Measurements from ENCODE around the gene LSP1.
"Not testable (repeated sequence)": the region's sequence is repeated elsewhere in the genome, so short reads cannot be mapped to it uniquely, and the experiment has no call there.

The LSP1 gene

GRCh38 chr11:1879342-1879940 lies 26.6 kb downstream of the LSP1 start:
- no peak for DNase-seq

- no peak for DNase-seq
These were observed 27.2 kb downstream of the LSP1 start for GRCh38 chr11:1879941-1880720.

GRCh38 chr11:1880746-1881441 lies 28.0 kb downstream of the LSP1 start:
- DNase-seq: no peak

GRCh38 chr11:1881442-1882264 lies 28.8 kb downstream of the LSP1 start:
- DNase-seq: no peak

- DNase-seq: peak; percentile 88
These were observed 29.7 kb downstream of the LSP1 start for GRCh38 chr11:1882265-1883238.

- DNase-seq: no peak
These were observed 30.7 kb downstream of the LSP1 start for GRCh38 chr11:1883346-1884302.

- DNase-seq: no peak
These were observed 31.4 kb downstream of the LSP1 start for GRCh38 chr11:1884303-1884700.

- DNase-seq: not testable (repeated sequence)
These were observed 33.7 kb downstream of the LSP1 start for GRCh38 chr11:1886551-1886950.

GRCh38 chr11:1887451-1888346 lies 34.8 kb downstream of the LSP1 start:
- no peak for DNase-seq

- DNase-seq: no peak
These were observed 35.5 kb downstream of the LSP1 start for GRCh38 chr11:1888347-1888753.

- no peak for DNase-seq
These were observed 35.9 kb downstream of the LSP1 start for GRCh38 chr11:1888811-1889210.

- peak; percentile 86 for DNase-seq
These were observed 36.5 kb downstream of the LSP1 start for GRCh38 chr11:1889224-1889930.

- peak; percentile 39 for DNase-seq
These were observed 37.3 kb downstream of the LSP1 start for GRCh38 chr11:1889941-1890855.

- DNase-seq: no peak
These were observed 38.3 kb downstream of the LSP1 start for GRCh38 chr11:1890856-1891830.

GRCh38 chr11:1891831-1892115 lies 38.9 kb downstream of the LSP1 start, which contains the start of gene PRR33:
TSS of gene PRR33 (minus strand) at chr11:1891895. CDS start at chr11:1890584, 1,311 bp downstream.
- no peak for DNase-seq

GRCh38 chr11:1892116-1892515 lies 39.2 kb downstream of the LSP1 start:
- DNase-seq: no peak

- DNase-seq: no peak
These were observed 39.7 kb downstream of the LSP1 start for GRCh38 chr11:1892558-1892957.

Data from activated CD4-positive, alpha-beta T cell treated with anti-CD3 and anti-CD28 coated beads, Interleukin-2, Interleukin-6, amounts not matched to agents 100 ng/mL and 50 ng/mL, durations not matched to agents 16 hours and 8 hours (primary cell).